Left lung (tissue), 10 donors: ENCODE results near the gene PTPRR. TPM values are rescaled to one million over a fixed set of nuclear protein-coding genes. Genes with fewer than 3 reads are reported as not detected.

Experiments used
- ATAC-seq: fragments of 200-7000 bp; cut with Tn5 transposase; one replicate; pipeline ENCODE4 v1.9.1; 2020; ENCODE audit warnings: moderate library complexity
- DNase-seq, 4 donors: peaks; one replicate each; pipeline ENCODE4 v3.0.0-alpha.2; 2013 to 2020
- H3K27ac ChIP-seq, 2 donors: fragments of 200-600 bp; sonication (generic) in 1 of 2; one replicate each; pipeline versions ENCODE4 v1.5.0 to v1.8.0; 2020 to 2021
- H3K27me3 ChIP-seq, 2 donors: fragments of 200-600 bp; sonication (generic) in 1 of 2; one replicate each; pipeline versions ENCODE4 v1.5.0 to v1.8.0; 2020 to 2021
- H3K36me3 ChIP-seq, 2 donors: fragments of 200-600 bp; sonication (generic) in 1 of 2; one replicate each; pipeline versions ENCODE4 v1.5.0 to v1.8.0; 2020 to 2021
- H3K4me1 ChIP-seq, 2 donors: fragments of 200-600 bp; one replicate each; pipeline ENCODE4 v1.8.0; 2021
- H3K4me3 ChIP-seq, 2 donors: fragments of 200-600 bp; sonication (generic) in 1 of 2; one replicate each; pipeline versions ENCODE4 v1.5.0 to v1.8.0; 2020 to 2021; ENCODE audit warnings: mild to moderate bottlenecking in 1 of 2
- H3K9me3 ChIP-seq, 2 donors: fragments of 200-600 bp; sonication (generic) in 1 of 2; one replicate each; pipeline versions ENCODE4 v1.5.0 to v1.8.0; 2020 to 2021
- intact Hi-C, 2 donors: fragments of 100-400 bp; cut with DNase I; formaldehyde crosslinking; loops; one replicate each; pipeline versions ENCODE4 v1.11.2 to v1.14.2; 2022
- polyA plus RNA-seq, 6 donors: library from polyadenylated mRNA; unstranded; fragments of 120-200 nt; gene quantifications; one replicate each; pipeline ENCODE4 v1.2.1, GENCODE V29; 2013; ENCODE audit not compliant: insufficient read length in 6 of 6
- total RNA-seq, 2 donors: library from RNA; stranded (reverse); fragmentation: NEBNext Ultra II Directional; extraction: Animal tissue kit (Norgen Biotek cat#: 25700); gene quantifications; one replicate each; pipeline ENCODE4 v1.2.1, GENCODE V29; 2021
- TF ChIP-seq, protein P1 (sequence below), 2 donors: fragments of 200-600 bp; sonication (generic) in 1 of 2; IDR thresholded peaks; one replicate each; pipeline versions ENCODE4 v1.5.0 to v1.8.0; 2021; ENCODE audit warnings: antibody characterized with exemption in 2 of 2
- donor health status: DM: no; HTN: yes; CAD: no.
- donor health status: DM: no; HTN: no; CAD: no.

PTPRR gene
- total and polyA plus RNA-seq, 8 donors = 0.10 to 1.4 (median 0.20) TPM

DNA sequence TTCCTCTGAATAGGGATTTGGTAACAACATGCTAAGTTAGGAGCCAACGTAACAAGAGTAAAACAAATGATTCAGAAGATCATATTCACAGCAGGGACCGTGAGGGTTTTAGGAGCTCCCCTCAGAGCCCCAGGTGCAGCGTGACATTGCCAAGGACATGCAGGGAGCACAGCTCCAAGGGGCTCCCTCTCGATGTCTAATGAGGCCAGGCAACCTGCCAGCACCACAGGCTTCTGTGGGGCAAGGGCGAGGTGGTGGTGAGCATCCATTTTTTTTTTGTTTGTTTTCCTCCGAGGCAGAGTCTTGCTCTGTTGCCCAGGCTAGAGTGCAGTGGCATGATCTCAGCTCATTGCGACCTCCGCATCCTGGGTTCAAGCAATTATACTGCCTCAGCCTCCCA lies 188.3 kb downstream of the PTPRR start:
- TF ChIP-seq, protein P1, sequence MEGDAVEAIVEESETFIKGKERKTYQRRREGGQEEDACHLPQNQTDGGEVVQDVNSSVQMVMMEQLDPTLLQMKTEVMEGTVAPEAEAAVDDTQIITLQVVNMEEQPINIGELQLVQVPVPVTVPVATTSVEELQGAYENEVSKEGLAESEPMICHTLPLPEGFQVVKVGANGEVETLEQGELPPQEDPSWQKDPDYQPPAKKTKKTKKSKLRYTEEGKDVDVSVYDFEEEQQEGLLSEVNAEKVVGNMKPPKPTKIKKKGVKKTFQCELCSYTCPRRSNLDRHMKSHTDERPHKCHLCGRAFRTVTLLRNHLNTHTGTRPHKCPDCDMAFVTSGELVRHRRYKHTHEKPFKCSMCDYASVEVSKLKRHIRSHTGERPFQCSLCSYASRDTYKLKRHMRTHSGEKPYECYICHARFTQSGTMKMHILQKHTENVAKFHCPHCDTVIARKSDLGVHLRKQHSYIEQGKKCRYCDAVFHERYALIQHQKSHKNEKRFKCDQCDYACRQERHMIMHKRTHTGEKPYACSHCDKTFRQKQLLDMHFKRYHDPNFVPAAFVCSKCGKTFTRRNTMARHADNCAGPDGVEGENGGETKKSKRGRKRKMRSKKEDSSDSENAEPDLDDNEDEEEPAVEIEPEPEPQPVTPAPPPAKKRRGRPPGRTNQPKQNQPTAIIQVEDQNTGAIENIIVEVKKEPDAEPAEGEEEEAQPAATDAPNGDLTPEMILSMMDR (IDR thresholded peaks at IDR 0.05) = no peak
- no peak for DNase-seq
- no peak overlapping the region for H3K27ac ChIP-seq
- intact Hi-C loops = loop anchor here in 1 of 2 donors (5.0 to 10.0 kb wide), 2 partner anchors 115 to 283 kb away; no protein-coding TSS in a partner anchor
- H3K9me3 ChIP-seq = no peaks in the 10 kb centered on the region
- no peak overlapping the region for H3K4me3 ChIP-seq
- no peaks in the 10 kb centered on the region for H3K36me3 ChIP-seq
- no peaks in the 10 kb centered on the region for H3K4me1 ChIP-seq
- ATAC-seq = no peak
- no peaks in the 10 kb centered on the region for H3K27me3 ChIP-seq

DNA sequence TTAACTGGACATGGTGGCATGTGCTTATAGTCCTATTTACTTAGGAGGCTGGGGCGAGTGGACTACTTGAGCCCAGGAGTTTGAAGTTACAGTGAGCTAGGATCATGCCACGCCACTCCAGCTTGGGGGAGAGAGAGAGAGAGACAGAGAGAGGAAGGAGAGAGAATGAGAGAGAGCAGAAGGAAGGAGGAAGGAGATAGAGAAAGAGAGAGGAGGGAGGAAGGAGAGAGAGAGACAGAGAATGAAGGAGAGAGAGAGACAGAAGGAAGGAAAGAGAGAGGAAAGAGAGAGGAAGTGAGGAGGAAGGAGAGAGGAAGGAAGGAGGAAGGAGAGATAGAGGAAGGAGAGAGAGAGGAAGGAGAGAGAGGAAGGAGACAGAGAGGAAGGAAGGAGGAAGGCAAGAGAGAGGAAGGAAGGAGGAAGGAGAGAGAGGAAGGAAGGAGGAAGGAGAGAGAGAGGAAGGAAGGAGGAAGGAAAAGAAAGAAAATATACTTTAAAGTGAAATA lies 189.8 kb downstream of the PTPRR start:
- TF ChIP-seq, protein P1 (IDR thresholded peaks at IDR 0.05) = no peak
- intact Hi-C loops = loop anchor here in 1 of 2 donors (5.0 to 10.0 kb wide), 2 partner anchors 117 to 284 kb away; no protein-coding TSS in a partner anchor
- H3K27me3 ChIP-seq = no peaks in the 10 kb centered on the region

DNA sequence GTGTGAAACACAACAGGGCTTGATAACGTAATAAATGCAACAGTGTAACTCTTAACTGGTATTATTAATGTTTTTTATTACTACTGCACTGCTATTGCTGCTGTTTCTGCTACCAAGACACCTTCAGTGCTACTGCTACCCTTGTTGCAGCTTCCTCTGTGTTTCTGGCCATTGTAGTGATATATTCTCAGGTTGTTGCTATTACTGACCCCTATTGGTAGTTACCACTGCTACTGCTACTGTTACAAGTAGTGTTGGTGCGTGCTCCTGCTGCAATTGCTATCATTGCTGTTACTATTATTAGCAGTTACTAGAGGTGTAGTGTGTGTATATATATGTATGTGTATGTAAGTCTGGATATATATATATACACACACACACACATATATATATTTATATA lies 196.1 kb downstream of the PTPRR start:
- H3K4me1 ChIP-seq = peaks cover 0 to 6% of the 10 kb centered on the region in 2 donors
- H3K27ac ChIP-seq = no peak overlapping the region
- intact Hi-C loops = loop anchor here in 1 of 2 donors (5.0 kb wide), 1 partner anchor 132 kb away; no protein-coding TSS in a partner anchor
- TF ChIP-seq, protein P1 (IDR thresholded peaks at IDR 0.05) = peak in 1 of 2 donors; percentile 8
- no peaks in the 10 kb centered on the region for H3K9me3 ChIP-seq
- DNase-seq (no peak), ATAC-seq (no peak)
- H3K27me3 ChIP-seq = no peaks in the 10 kb centered on the region
- H3K36me3 ChIP-seq = no peaks in the 10 kb centered on the region
- no peak overlapping the region for H3K4me3 ChIP-seq

More for the DNA sequence above, 189.8 kb downstream of the PTPRR start:
- no peak overlapping the region for H3K27ac ChIP-seq
- H3K4me1 ChIP-seq = no peaks in the 10 kb centered on the region
- DNase-seq = no peak
- H3K36me3 ChIP-seq = no peaks in the 10 kb centered on the region
- H3K9me3 ChIP-seq = no peaks in the 10 kb centered on the region
- no peak overlapping the region for H3K4me3 ChIP-seq
- ATAC-seq = no peak

DNA sequence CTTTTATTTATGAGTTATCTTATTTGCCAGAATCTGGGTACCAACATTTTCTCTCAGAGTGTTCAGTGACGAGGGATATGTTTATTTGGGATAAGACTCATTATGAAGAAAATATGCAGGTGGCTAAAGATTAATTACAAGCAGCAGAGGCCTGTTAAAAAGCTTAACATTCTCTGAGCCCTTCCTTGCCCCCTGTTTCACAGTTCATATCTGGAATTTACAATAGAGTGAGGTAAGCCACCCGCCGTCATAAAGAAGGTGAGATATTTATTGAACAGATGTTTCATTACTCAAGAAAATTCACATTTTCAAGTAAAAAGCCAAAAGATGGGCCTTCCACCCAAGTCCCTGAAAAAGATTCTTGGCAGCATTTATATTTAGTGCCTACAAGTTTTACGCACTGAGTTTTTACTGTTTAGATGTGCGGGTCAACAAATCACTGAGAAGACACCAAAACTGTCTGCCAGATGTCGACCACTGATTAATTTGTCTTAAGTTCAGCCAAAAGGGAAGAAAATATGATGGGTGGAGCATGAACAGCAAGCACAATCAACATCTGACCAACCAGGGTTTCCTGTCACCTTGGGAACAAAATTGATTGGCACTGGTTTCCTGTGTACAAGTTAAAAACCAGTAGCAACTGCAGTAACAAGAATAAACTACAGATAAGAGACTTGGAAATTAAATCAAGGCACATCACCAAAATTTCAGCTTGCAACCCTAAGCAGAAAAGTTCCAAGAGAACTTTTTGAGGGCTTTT lies 197.8 kb downstream of the PTPRR start:
- peak overlapping the region; percentile 1 to 38 for H3K27ac ChIP-seq
- H3K27me3 ChIP-seq = no peaks in the 10 kb centered on the region
- ATAC-seq (no peak), DNase-seq (peak in 1 of 4 donors; percentile 65)
- H3K4me3 ChIP-seq = no peak overlapping the region
- TF ChIP-seq, protein P1 (IDR thresholded peaks at IDR 0.05) = no peak
- peaks cover 0 to 6% of the 10 kb centered on the region in 2 donors for H3K4me1 ChIP-seq
- no peaks in the 10 kb centered on the region for H3K9me3 ChIP-seq
- intact Hi-C loops = loop anchor here in 1 of 2 donors (5.0 kb wide), 1 partner anchor 130 kb away; no protein-coding TSS in a partner anchor
- no peaks in the 10 kb centered on the region for H3K36me3 ChIP-seq
